Tracheal epithelial cell (primary cell): ENCODE results near the gene STING1. TPM values are rescaled to one million over a fixed set of nuclear protein-coding genes. Genes with fewer than 3 reads are reported as not detected.

Experiments used
- total RNA-seq: library from RNA; depleted of rRNA; stranded (reverse); fragments of >200 nt; gene quantifications from 2 replicates; pipeline ENCODE4 v1.2.1, GENCODE V29; 2014

The STING1 gene
- total RNA-seq, result 3.2 and 7.0 TPM in 2 replicates

GRCh38 chr5:139482050-139482889 is at the start of gene STING1:
Gene STING1, minus strand, starts transcription at chr5:139482758. Its CDS starts 1,054 bp downstream, at chr5:139481704.

GRCh38 chr5:139470821-139471300 is 11.7 kb downstream of the STING1 start, which contains the start of gene SMIM33:
Gene SMIM33, plus strand, starts transcription at chr5:139471004. Its CDS starts 118 bp downstream, at chr5:139471122.

GRCh38 chr5:139462586-139463276 is 19.8 kb downstream of the STING1 start, which contains the start of gene ECSCR:
Gene ECSCR, minus strand, starts transcription at chr5:139462743. Its CDS starts 73 bp downstream, at chr5:139462670.

GRCh38 chr5:139439013-139439903 is 43.3 kb downstream of the STING1 start, which contains the start of gene DNAJC18:
Gene DNAJC18, minus strand, starts transcription at chr5:139439525. Its CDS starts 80 bp downstream, at chr5:139439445.

Other genes with a start within 250 kb of the STING1 start
- 181 and 197 TPM in 2 replicates for gene MATR3, start 189.0 kb downstream of the STING1 start, total RNA-seq
- gene PAIP2, start 140.9 kb downstream of the STING1 start, total RNA-seq, result 37.9 and 51.6 TPM in 2 replicates
- gene SLC23A1, start 99.5 kb downstream of the STING1 start, total RNA-seq, result 0.24 TPM in 1 of 2 replicates, not detected in the other
- 0.21 and 0.24 TPM in 2 replicates for gene MZB1, start 92.8 kb downstream of the STING1 start, total RNA-seq
- 0.72 and 1.5 TPM in 2 replicates for gene PROB1, start 87.7 kb downstream of the STING1 start, total RNA-seq
- 3.4 and 4.6 TPM in 2 replicates for gene SPATA24, start 78.7 kb downstream of the STING1 start, total RNA-seq
- gene DNAJC18, start 43.2 kb downstream of the STING1 start, total RNA-seq, result 1.3 and 1.4 TPM in 2 replicates
- gene ECSCR, start 20.0 kb downstream of the STING1 start, total RNA-seq, result not detected in 2 replicates
- not detected in 2 replicates for gene SMIM33, start 11.8 kb downstream of the STING1 start, total RNA-seq
- 67.1 and 95.2 TPM in 2 replicates for gene UBE2D2, start 78.6 kb upstream of the STING1 start, total RNA-seq
- gene CXXC5, start 165.6 kb upstream of the STING1 start, total RNA-seq, result 16.4 and 47.0 TPM in 2 replicates